Fibroblast of mammary gland (primary cell): ENCODE results near the gene OR1K1.
"Not testable (repeated sequence)": the region's sequence is repeated elsewhere in the genome, so short reads cannot be mapped to it uniquely, and the experiment has no call there.

Experiments
- DNase-seq: peaks from one replicate; pipeline ENCODE4 v3.0.0-alpha.2; 2010; ENCODE audit warnings: low read depth
- H3K4me3 ChIP-seq: 2 replicates; pipeline ENCODE4 v1.5.1; 2011; ENCODE audit warnings: low read depth, mild to moderate bottlenecking, low read length, moderate library complexity; ENCODE audit not compliant: control insufficient read depth
- CTCF ChIP-seq: conservative IDR thresholded peaks from 2 replicates; pipeline ENCODE4 v1.5.1; 2011; ENCODE audit warnings: low read depth, low read length, inconsistent platforms; ENCODE audit not compliant: control insufficient read depth, insufficient read depth

OR1K1 gene

GRCh38 chr9:122832194-122832593 lies 32.3 kb downstream of the OR1K1 start:
- no peak for TF ChIP-seq CTCF
- H3K4me3 ChIP-seq: no peak overlapping the region
- no peak for DNase-seq

- DNase-seq: no peak
- no peak overlapping the region for H3K4me3 ChIP-seq
- TF ChIP-seq CTCF: peak; percentile 2
Measured at GRCh38 chr9:122835313-122835731, 35.4 kb downstream of the OR1K1 start.

GRCh38 chr9:122837266-122837850 lies 37.4 kb downstream of the OR1K1 start:
- no peak for DNase-seq
- no peak for TF ChIP-seq CTCF
- no peak overlapping the region for H3K4me3 ChIP-seq

- not testable (repeated sequence) for DNase-seq, H3K4me3 ChIP-seq
Measured at GRCh38 chr9:122838441-122838840, 38.5 kb downstream of the OR1K1 start.

GRCh38 chr9:122841501-122841900 lies 41.6 kb downstream of the OR1K1 start:
- H3K4me3 ChIP-seq: no peak overlapping the region
- DNase-seq: no peak
- TF ChIP-seq CTCF: no peak

GRCh38 chr9:122844137-122844536 lies 44.2 kb downstream of the OR1K1 start:
- TF ChIP-seq CTCF: no peak
- no peak overlapping the region for H3K4me3 ChIP-seq

GRCh38 chr9:122845116-122845515 lies 45.2 kb downstream of the OR1K1 start:
- no peak overlapping the region for H3K4me3 ChIP-seq
- DNase-seq: peak; percentile 6
- no peak for TF ChIP-seq CTCF

More at GRCh38 chr9:122844137-122844536, 44.2 kb downstream of the OR1K1 start:
- DNase-seq: no peak
